Common myeloid progenitor, CD34-positive (primary cell): Measurements from ENCODE around the gene LY6G6C.
A peak's percentile ranks its signal among the peaks of the same experiment; 100 is the strongest.

Experiments used
- CTCF ChIA-PET: fragments of 350-600 bp; sonication (Branson Sonifier 250); formaldehyde crosslinking; loops from one replicate; lab custom pipeline; 2021; ENCODE audit warnings: antibody characterized with exemption; lab: Charles Lee
- POLR2A ChIA-PET: fragments of 350-600 bp; sonication (Branson Sonifier 250); formaldehyde crosslinking; loops from one replicate; lab custom pipeline; 2021; ENCODE audit warnings: antibody characterized with exemption; lab: Charles Lee
- DNase-seq, 3 donors: peaks; one replicate each; pipeline versions ENCODE4 v3.0.0 to v3.0.0-alpha.2; 2013
- H3K27ac ChIP-seq, 2 experiments: 1 replicate in 1 of 2; 2 replicates in 1 of 2; pipeline ENCODE4 v1.7.0; 2013; ENCODE audit warnings: inconsistent platforms in 2 of 2, low read length in 2 of 2, mild to moderate bottlenecking in 2 of 2, low read depth in 1 of 2, moderate library complexity in 1 of 2; ENCODE audit not compliant: severe bottlenecking in 2 of 2, insufficient read depth in 1 of 2, poor library complexity in 1 of 2
- H3K27me3 ChIP-seq, 5 experiments: replicated peaks in 2 of 5; 1 replicate in 3 of 5; 2 replicates in 2 of 5; pipeline versions ENCODE4 v1.6.1 to v1.7.0; 2013; ENCODE audit warnings: low read length in 4 of 5, mild to moderate bottlenecking in 2 of 5, moderate library complexity in 2 of 5, inconsistent platforms in 1 of 5; ENCODE audit not compliant: insufficient read depth in 5 of 5, control insufficient read depth in 4 of 5
- H3K36me3 ChIP-seq, 4 experiments: 1 replicate in 2 of 4; 2 replicates in 2 of 4; pipeline versions ENCODE4 v1.6.1 to v1.7.0; 2013; ENCODE audit warnings: low read length in 3 of 4, control low read depth in 1 of 4, mild to moderate bottlenecking in 1 of 4; ENCODE audit not compliant: control insufficient read depth in 4 of 4, insufficient read depth in 4 of 4
- H3K4me1 ChIP-seq, 4 experiments: 1 replicate in 3 of 4; 2 replicates in 1 of 4; pipeline versions ENCODE4 v1.6.1 to v1.7.1; 2013; ENCODE audit warnings: low read length in 3 of 4, mild to moderate bottlenecking in 3 of 4, control low read depth in 1 of 4, inconsistent platforms in 1 of 4, moderate library complexity in 1 of 4; ENCODE audit not compliant: control insufficient read depth in 4 of 4, insufficient read depth in 4 of 4; ENCODE audit errors: control extremely low read depth in 1 of 4
- H3K4me3 ChIP-seq, 7 experiments: 1 replicate in 4 of 7; 2 replicates in 3 of 7; pipeline versions ENCODE4 v1.5.1 to v1.7.0; 2013; ENCODE audit warnings: mild to moderate bottlenecking in 7 of 7, low read length in 6 of 7, moderate library complexity in 6 of 7, inconsistent platforms in 2 of 7, low read depth in 2 of 7, control low read depth in 1 of 7; ENCODE audit not compliant: insufficient read depth in 4 of 7, control insufficient read depth in 1 of 7; ENCODE audit errors: extremely low read depth in 1 of 7
- H3K9me3 ChIP-seq, 5 experiments: 1 replicate in 4 of 5; 2 replicates in 1 of 5; pipeline versions ENCODE4 v1.6.1 to v1.7.1; 2013; ENCODE audit warnings: low read length in 4 of 5, mild to moderate bottlenecking in 2 of 5, inconsistent platforms in 1 of 5, low read depth in 1 of 5, moderate library complexity in 1 of 5; ENCODE audit not compliant: control insufficient read depth in 4 of 5, insufficient read depth in 2 of 5; ENCODE audit errors: control extremely low read depth in 1 of 5
- WGBS: methylation state at CpG from one replicate; pipeline ENCODE4 v1.1.5; 2013; ENCODE audit not compliant: insufficient coverage; 5-methylcytosine and 5-hydroxymethylcytosine counted together

The LY6G6C gene

DNA sequence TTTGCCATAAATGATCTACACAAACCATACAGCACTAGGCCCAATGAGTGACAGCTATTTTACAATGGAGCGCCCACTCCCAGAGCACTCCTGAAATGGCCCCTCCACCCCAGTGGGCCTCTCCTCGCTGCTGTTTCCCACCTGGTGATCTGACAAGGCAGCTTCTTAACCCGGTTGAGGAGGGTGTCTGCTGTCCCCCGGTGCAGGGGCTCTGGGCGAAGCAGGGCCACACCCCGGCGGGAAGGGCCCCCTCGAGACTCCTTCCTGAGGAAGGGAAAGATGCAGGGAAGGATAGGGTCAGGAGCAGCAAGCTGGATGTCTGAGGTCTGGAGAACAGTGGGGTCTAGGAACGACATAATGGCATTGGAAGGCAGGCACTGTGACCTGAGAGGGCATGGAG is 28.7 kb downstream of the LY6G6C start:
- Histone ChIP-seq H3K4me1 (no peaks in the 10 kb centered on the region), H3K9me3 (no peaks in the 10 kb centered on the region), H3K4me3 (no peak overlapping the region), H3K36me3 (peaks cover 14 to 92% (median 70%) of the 10 kb centered on the region in 4 experiments), H3K27ac (no peak overlapping the region), H3K27me3 (no peaks in the 10 kb centered on the region)
- WGBS: 94% methylated on average over 5 of the region's 9 CpGs
- ChIA-PET CTCF (interaction anchor here (0.8 to 3.5 kb wide), 7 partner anchors 11 to 31 kb away, joined by 3 to 17 read pairs (median 4); partner anchors contain the start of genes ABHD16A, LY6G5C, LY6G6C and MPIG6B), POLR2A (interaction anchor here (0.6 kb wide), 1 partner anchor 13 kb away, joined by 3 read pairs; no protein-coding TSS in a partner anchor)
- no peak for DNase-seq

DNA sequence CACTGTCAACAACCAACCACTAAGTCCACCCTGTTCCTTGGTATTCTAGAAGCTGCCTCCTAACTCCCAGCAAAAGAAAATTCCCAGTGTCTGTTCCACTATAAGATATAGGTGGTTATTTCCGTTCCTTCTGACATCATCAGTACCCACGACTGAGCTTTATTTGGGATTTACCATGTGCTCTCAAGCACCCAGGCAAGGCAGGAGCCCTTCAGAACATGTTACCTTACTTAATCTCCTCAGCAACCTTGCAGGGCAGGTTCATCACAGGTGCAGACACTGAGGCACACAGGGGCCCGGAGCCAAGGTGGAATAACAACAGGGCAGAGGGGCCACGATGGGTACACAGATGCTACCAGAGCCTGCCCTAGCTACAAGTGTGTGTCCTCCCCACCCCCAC is 29.2 kb downstream of the LY6G6C start:
- POLR2A ChIA-PET: interaction anchor here (0.6 kb wide), 1 partner anchor 13 kb away, joined by 3 read pairs; no protein-coding TSS in a partner anchor
- H3K9me3 ChIP-seq: no peaks in the 10 kb centered on the region
- CTCF ChIA-PET: interaction anchor here (0.8 to 3.5 kb wide), 6 partner anchors 11 to 77 kb away, joined by 3 to 17 read pairs (median 4); partner anchors contain the start of genes LY6G5C, LY6G6C and MPIG6B
- no peak overlapping the region for H3K27ac ChIP-seq
- H3K4me1 ChIP-seq: no peaks in the 10 kb centered on the region
- H3K4me3 ChIP-seq: no peak overlapping the region
- DNase-seq: no peak
- peaks cover 14 to 93% (median 72%) of the 10 kb centered on the region in 4 experiments for H3K36me3 ChIP-seq
- H3K27me3 ChIP-seq: no peaks in the 10 kb centered on the region
- WGBS: 93% methylated on average over 4 of the region's 4 CpGs

GRCh38 chr6:31691564-31692108 is 29.9 kb downstream of the LY6G6C start:
- WGBS: 99% methylated on average over 12 of the region's 12 CpGs
- CTCF ChIA-PET: interaction anchor here (1.1 to 7.8 kb wide), 7 partner anchors 9 to 140 kb away, joined by 3 to 51 read pairs (median 4); partner anchors contain the start of genes ABHD16A, LY6G5C, LY6G6C and MPIG6B
- POLR2A ChIA-PET: interaction anchor here (0.9 kb wide), 1 partner anchor 12 kb away, joined by 3 read pairs; the partner anchor contains the start of gene ABHD16A
- Histone ChIP-seq H3K27me3 (no peaks in the 10 kb centered on the region), H3K4me3 (no peak overlapping the region), H3K36me3 (peaks cover 13 to 93% (median 72%) of the 10 kb centered on the region in 4 experiments), H3K27ac (no peak overlapping the region), H3K4me1 (no peaks in the 10 kb centered on the region), H3K9me3 (no peaks in the 10 kb centered on the region)
- DNase-seq: no peak

DNA sequence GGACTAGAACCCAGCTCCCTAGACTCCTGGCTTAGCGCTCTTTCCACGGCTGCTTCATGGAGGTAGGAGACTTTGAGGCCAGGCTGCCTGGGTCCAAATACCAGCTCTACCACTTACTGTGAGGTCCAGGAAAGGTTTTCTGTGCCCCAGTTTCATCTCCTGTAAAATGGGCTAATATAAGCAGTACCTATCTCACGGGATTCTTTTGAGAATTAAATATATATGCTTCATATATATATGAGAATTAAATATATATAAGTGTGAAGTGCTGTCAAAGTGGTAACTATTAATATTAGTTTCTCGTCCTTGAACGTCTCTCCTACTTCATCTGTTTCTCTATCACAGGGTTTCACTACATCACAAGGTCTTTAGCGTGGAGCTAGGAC is 30.5 kb downstream of the LY6G6C start:
- POLR2A ChIA-PET: interaction anchor here (0.9 to 1.2 kb wide), 2 partner anchors 10 to 12 kb away, joined by 3 read pairs; partner anchors contain the start of genes ABHD16A and LY6G5C
- no peak for DNase-seq
- no peak overlapping the region for H3K4me3 ChIP-seq
- H3K36me3 ChIP-seq: peaks cover 12 to 95% (median 75%) of the 10 kb centered on the region in 4 experiments
- no peaks in the 10 kb centered on the region for H3K27me3 ChIP-seq
- no peaks in the 10 kb centered on the region for H3K9me3 ChIP-seq
- H3K4me1 ChIP-seq: no peaks in the 10 kb centered on the region
- WGBS: 95% methylated on average over 2 of the region's 6 CpGs
- peak overlapping the region in 1 of 2 experiments; percentile 77 for H3K27ac ChIP-seq
- CTCF ChIA-PET: interaction anchor here (0.8 to 7.8 kb wide), 12 partner anchors 10 to 146 kb away, joined by 3 to 51 read pairs (median 4); partner anchors contain the start of genes ABHD16A, LY6G5B, LY6G5C and LY6G6D

GRCh38 chr6:31690231-31691077 is 31.1 kb downstream of the LY6G6C start:
- ChIA-PET CTCF (interaction anchor here (0.8 to 7.8 kb wide), 17 partner anchors 9 to 146 kb away, joined by 3 to 51 read pairs (median 4); partner anchors contain the start of genes ABHD16A, LY6G5B, LY6G5C and LY6G6C), POLR2A (interaction anchor here (1.2 kb wide), 1 partner anchor 9 kb away, joined by 3 read pairs; the partner anchor contains the start of gene LY6G5C)
- Histone ChIP-seq H3K27ac (peak overlapping the region in 1 of 2 experiments; percentile 77), H3K9me3 (no peaks in the 10 kb centered on the region), H3K27me3 (no peaks in the 10 kb centered on the region), H3K4me1 (no peaks in the 10 kb centered on the region), H3K4me3 (no peak overlapping the region), H3K36me3 (peaks cover 12 to 96% (median 80%) of the 10 kb centered on the region in 4 experiments)
- 95% methylated on average over 4 of the region's 10 CpGs for WGBS
- DNase-seq: no peak

GRCh38 chr6:31689249-31690110 is 32.1 kb downstream of the LY6G6C start:
- Histone ChIP-seq H3K27me3 (no peaks in the 10 kb centered on the region), H3K27ac (peak overlapping the region in 1 of 2 experiments; percentile 77), H3K4me1 (no peaks in the 10 kb centered on the region), H3K9me3 (no peaks in the 10 kb centered on the region), H3K36me3 (peaks cover 12 to 93% (median 77%) of the 10 kb centered on the region in 4 experiments), H3K4me3 (no peak overlapping the region)
- 98% methylated on average over 6 of the region's 11 CpGs for whole genome bisulfite sequencing
- ChIA-PET CTCF (interaction anchor here (0.9 to 7.8 kb wide), 12 partner anchors 10 to 145 kb away, joined by 3 to 51 read pairs (median 4); partner anchors contain the start of genes ABHD16A, C6orf47, LY6G5B and LY6G6C), POLR2A (no interaction called here)
- peak in 1 of 3 donors; percentile 17 for DNase-seq
